ENCODE data around the gene RGS7. TPM values are rescaled to one million over a fixed set of nuclear protein-coding genes. Genes with fewer than 3 reads are reported as not detected.

RGS7 gene
- total RNA-seq, 4 donors from 2014 or later, result 0.39 TPM; not detected in 3

GRCh38 chr1:240970253-240970652 lies 386.8 kb downstream of the RGS7 start:
- Histone ChIP-seq H3K27me3 (no peaks in the 10 kb centered on the region), H3K4me3 (replicated peaks in 1 of 3) (no peak overlapping the region), H3K36me3 (no peaks in the 10 kb centered on the region), H3K4me1 (no peaks in the 10 kb centered on the region), H3K27ac (no peak overlapping the region), H3K9me3 (no peaks in the 10 kb centered on the region)
- 65 to 66% methylated on average over 4 of the region's 4 CpGs for WGBS, 2 donors
- TF ChIP-seq CTCF (IDR thresholded peaks at IDR 0.05), result no peak
- TF ChIP-seq POLR2A (IDR thresholded peaks at IDR 0.05), result no peak
- no peak for DNase-seq
- intact Hi-C loops (cut with DNase I), result no loop called here

GRCh38 chr1:240968864-240969263 lies 388.1 kb downstream of the RGS7 start:
- TF ChIP-seq POLR2A (IDR thresholded peaks at IDR 0.05), result no peak
- TF ChIP-seq CTCF (IDR thresholded peaks at IDR 0.05), result no peak
- Histone ChIP-seq H3K27me3 (no peaks in the 10 kb centered on the region), H3K27ac (no peak overlapping the region), H3K9me3 (no peaks in the 10 kb centered on the region), H3K4me1 (no peaks in the 10 kb centered on the region), H3K4me3 (replicated peaks in 1 of 3) (no peak overlapping the region), H3K36me3 (no peaks in the 10 kb centered on the region)
- intact Hi-C loops (cut with DNase I), result no loop called here
- DNase-seq, result no peak
- WGBS, 2 donors, result 87 to 89% methylated on average over 5 of the region's 5 CpGs

DNA sequence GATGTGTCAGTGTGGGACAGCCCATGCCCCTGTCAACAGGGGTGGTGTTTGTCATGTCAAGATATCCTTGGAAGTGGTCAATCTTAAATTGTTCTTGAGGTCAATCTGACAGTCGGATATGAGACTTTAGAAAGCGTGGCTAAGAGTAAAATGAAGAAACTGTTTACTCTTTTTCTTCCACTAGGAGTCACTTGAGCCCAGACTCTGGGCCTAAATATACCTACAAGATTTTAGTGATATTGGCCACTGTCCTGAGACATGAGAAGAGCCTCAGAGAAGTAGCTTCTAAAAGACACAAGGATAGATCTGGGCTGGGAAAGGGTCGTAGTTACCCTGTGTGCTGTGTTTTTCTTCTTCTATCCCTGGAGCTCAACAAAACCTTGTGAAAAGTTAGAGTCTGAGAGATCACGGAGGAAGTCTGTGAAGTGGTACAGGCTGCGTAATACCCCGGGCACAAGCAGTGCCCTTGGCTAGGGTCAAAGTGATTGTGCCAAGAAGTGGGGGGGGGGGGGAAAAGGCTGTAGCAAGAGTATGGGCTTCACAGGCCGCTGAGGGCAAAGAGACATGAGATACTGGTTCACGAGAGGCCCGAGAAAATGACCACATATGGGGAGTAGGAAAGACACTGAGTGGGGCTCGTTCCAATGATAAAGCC lies 389.8 kb downstream of the RGS7 start:
- H3K27me3 ChIP-seq, result no peaks in the 10 kb centered on the region
- no peak overlapping the region for H3K27ac ChIP-seq
- no peak overlapping the region for H3K4me3 ChIP-seq (replicated peaks in 1 of 3)
- DNase-seq, result no peak
- intact Hi-C loops (cut with DNase I), result no loop called here
- H3K36me3 ChIP-seq, result no peaks in the 10 kb centered on the region
- H3K9me3 ChIP-seq, result no peaks in the 10 kb centered on the region
- no peaks in the 10 kb centered on the region for H3K4me1 ChIP-seq
- WGBS, 2 donors, result 81 to 82% methylated on average over 10 of the region's 10 CpGs
- TF ChIP-seq CTCF (IDR thresholded peaks at IDR 0.05), result no peak
- TF ChIP-seq POLR2A (IDR thresholded peaks at IDR 0.05), result no peak

GRCh38 chr1:240965581-240966091 lies 391.4 kb downstream of the RGS7 start:
- WGBS, 2 donors, result 52 to 54% methylated on average over 10 of the region's 10 CpGs
- no peak for DNase-seq
- H3K27me3 ChIP-seq, result no peaks in the 10 kb centered on the region
- H3K36me3 ChIP-seq, result no peaks in the 10 kb centered on the region
- H3K27ac ChIP-seq, result no peak overlapping the region
- no peaks in the 10 kb centered on the region for H3K4me1 ChIP-seq
- no peaks in the 10 kb centered on the region for H3K9me3 ChIP-seq
- intact Hi-C loops (cut with DNase I), result no loop called here
- no peak for TF ChIP-seq POLR2A (IDR thresholded peaks at IDR 0.05)
- no peak for TF ChIP-seq CTCF (IDR thresholded peaks at IDR 0.05)
- H3K4me3 ChIP-seq (replicated peaks in 1 of 3), result no peak overlapping the region

- Histone ChIP-seq H3K4me1 (no peaks in the 10 kb centered on the region), H3K4me3 (replicated peaks in 1 of 3) (no peak overlapping the region), H3K27ac (no peak overlapping the region), H3K27me3 (no peaks in the 10 kb centered on the region), H3K9me3 (no peaks in the 10 kb centered on the region), H3K36me3 (no peaks in the 10 kb centered on the region)
- DNase-seq, result no peak
- intact Hi-C loops (cut with DNase I), result no loop called here
- WGBS, 2 donors, result 69 to 77% methylated on average over 4 of the region's 4 CpGs
- TF ChIP-seq CTCF (IDR thresholded peaks at IDR 0.05), result no peak
- TF ChIP-seq POLR2A (IDR thresholded peaks at IDR 0.05), result no peak
Observed at GRCh38 chr1:240962086-240962485, 394.9 kb downstream of the RGS7 start.

Measured in thyroid gland (tissue), 4 donors.